Measurements from ENCODE around the gene NKX2-2.

The NKX2-2 gene

DNA sequence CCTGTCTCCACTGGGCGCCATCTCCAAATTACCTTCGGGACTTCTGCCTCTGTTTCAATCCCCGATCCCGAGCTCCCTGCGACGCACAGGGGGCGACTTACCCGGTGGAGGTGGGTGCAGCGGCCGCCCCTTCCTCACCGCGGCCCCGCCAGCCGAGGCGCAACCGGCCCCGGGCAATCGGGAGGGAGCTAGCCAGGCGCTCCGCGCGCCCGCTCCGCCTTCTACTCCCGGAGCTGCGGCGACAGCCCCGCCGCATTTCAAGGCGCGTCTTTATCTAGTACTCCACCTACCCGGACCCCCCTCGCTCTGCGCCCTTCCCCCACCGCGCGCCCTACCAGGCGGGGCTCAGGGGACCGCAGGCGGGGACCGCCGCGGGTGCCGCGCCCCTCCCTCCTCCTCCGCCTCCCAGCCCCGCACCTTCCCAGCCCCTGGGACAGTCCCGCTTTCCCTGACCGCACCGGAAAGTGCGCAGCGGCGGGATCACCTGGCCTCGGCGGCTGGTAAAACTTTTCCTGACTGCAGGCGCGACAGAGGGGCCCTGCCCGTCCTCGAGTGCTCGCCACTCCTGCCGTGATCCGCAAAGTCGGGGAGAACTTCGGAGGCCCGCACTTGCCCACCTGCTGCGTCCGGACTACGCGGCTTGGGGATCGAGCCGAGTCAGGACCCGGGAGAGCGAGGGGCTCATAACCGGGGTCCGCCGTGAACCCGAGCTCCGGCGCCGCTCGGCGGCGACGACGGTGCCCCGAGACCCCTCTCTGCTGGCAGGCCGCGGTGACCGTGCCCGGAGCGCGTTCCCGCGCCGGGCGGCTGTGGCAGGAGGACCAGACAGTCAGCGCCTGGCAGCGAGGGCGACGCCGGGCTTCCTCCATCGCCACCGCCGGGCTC is 8.0 kb upstream of the NKX2-2 start:
- no peak for DNase-seq (ENCODE audit: extremely low read depth, low read depth)
- TF ChIP-seq, protein P1, sequence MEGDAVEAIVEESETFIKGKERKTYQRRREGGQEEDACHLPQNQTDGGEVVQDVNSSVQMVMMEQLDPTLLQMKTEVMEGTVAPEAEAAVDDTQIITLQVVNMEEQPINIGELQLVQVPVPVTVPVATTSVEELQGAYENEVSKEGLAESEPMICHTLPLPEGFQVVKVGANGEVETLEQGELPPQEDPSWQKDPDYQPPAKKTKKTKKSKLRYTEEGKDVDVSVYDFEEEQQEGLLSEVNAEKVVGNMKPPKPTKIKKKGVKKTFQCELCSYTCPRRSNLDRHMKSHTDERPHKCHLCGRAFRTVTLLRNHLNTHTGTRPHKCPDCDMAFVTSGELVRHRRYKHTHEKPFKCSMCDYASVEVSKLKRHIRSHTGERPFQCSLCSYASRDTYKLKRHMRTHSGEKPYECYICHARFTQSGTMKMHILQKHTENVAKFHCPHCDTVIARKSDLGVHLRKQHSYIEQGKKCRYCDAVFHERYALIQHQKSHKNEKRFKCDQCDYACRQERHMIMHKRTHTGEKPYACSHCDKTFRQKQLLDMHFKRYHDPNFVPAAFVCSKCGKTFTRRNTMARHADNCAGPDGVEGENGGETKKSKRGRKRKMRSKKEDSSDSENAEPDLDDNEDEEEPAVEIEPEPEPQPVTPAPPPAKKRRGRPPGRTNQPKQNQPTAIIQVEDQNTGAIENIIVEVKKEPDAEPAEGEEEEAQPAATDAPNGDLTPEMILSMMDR (IDR thresholded peaks at IDR 0.05; ENCODE audit: low read depth, low read length): no peak

DNA sequence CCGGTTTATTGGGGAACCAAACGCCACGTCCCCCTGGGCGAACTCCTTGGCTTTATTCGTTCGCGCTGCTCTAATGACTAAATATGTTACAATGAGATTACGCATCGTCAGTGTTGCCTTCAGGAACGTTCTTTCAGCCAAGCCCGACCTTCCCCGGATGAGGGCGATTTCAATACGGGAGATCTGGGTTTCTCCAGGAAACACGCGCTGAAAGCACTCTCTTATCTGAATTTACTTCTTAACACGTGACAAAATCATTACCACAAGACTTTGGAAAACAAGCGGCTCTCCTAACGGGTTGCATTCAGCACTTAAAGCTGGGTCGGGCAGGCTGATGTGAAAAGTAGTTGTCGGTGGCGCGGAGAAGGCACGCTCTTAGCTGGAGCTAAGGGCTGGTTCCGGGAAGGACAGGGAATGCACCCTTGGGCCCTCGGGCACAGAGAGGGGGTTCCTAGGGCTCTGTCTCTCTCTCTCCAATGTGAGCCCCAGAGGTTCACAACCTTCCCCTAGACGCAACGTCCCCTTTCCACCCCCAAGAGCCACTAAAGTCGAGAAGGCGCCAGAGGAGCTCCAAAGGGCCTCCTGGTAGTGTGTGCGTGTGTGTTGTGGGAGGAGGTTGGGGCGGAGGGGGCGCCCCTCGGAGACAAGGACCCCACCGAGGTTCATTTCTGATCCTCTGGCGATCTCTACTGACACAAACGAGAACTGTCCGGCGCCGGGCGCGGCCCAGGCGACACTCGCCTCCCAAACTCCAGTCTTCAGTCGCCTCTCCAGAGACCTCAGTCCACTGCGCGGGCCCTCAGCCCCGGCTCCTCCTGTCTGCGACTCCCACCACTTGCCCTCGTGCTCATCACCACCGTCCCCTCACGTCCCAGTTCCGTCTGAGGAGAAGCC is 7.1 kb upstream of the NKX2-2 start:
- TF ChIP-seq, protein P1 (IDR thresholded peaks at IDR 0.05; ENCODE audit: low read depth, low read length): no peak
- no peak for DNase-seq (ENCODE audit: extremely low read depth, low read depth)

DNA sequence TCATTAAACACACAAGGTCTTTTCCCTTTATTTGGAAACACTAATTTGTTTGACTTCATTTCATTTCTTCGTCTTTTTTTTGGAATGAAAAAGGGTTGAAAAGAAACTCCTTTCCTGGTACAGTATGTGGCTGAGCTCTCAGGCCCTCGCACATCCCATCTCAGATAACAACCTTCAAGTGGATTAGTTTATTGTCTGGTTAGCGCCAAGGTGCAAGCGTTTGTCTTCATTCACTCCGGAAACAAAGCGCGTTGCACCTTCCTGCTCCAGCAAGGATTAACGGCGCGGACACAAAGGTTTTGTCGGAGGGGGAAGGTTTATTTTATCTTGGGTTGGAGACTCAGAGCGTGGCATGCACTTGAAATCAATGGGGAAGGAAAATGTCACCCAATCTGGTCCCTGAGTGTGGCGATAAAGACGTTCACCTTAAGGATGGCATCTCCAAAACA is 5.3 kb upstream of the NKX2-2 start:
- DNase-seq (ENCODE audit: extremely low read depth, low read depth): no peak
- TF ChIP-seq, protein P1 (IDR thresholded peaks at IDR 0.05; ENCODE audit: low read depth, low read length): no peak

DNA sequence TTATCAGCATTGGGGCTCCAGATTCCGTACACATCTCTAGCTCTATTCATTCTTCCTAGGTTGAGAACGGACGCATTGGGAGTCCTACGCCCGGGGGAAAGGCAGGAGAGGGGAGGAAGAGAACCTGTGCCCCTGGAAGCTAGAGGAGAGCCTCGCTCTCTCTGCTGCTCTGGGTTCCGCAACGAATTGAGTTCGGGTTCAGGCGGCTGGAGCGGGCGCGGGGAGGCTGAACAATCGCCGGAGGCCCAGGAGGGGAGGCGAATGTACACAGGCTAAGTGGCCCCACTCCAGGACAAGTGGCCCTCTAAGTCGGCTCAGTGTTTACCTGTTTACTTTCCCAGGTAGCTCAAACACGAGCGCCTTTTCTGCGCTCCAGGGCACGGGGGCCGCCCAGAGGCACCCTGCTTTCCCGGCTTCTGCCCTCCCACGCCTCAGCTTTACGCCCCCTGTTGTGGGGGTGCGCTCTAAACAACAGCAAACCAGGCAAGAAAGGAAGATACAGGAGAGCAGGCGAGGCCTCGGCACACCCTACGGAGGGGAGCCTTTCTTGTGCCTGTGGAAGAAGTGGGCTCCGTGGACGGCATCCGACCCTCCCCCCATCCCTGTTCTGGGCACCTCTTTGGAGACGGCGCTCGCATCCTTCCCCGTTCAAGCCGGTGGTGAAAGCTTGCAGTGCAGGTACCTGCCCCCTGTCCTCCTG is 4.6 kb upstream of the NKX2-2 start:
- DNase-seq (ENCODE audit: extremely low read depth, low read depth): no peak
- TF ChIP-seq, protein P1 (IDR thresholded peaks at IDR 0.05; ENCODE audit: low read depth, low read length): no peak

DNA sequence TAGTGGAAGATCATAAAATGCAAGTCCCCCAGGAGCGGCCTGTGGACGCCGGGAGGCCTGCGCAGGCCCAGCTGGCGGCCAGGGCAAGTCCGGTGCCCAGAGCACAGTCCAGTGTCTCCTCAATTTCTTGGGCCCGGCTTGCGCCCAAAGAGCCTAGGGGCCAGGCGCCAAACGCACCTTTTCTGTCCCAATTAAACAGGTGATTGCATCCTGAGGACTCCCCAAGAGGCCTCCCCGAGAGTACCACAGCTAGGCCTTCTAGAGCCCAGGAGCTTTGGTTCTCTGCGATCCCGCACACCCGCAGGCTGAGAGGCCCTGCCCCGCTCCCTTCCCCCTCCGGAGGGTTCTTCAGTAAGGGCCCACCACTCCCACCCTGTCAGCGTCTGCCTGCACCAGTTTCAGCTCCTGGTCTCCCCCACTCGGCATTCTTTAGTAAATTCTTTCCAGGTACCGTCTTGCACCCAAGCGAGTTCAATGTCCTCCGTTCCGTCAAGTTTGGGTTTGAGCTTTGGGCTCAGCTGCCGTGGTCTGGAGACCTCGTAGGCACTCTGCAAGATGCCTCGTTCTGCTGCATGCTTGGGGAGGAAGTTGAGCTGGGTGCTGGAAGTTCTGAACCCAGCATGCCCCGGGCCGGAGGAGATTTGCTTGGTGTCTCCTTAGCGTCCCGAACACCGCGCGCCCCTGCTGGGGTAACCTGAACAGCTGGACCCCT is 3.9 kb upstream of the NKX2-2 start:
- TF ChIP-seq, protein P1 (IDR thresholded peaks at IDR 0.05; ENCODE audit: low read depth, low read length): no peak
- DNase-seq (ENCODE audit: extremely low read depth, low read depth): no peak

DNA sequence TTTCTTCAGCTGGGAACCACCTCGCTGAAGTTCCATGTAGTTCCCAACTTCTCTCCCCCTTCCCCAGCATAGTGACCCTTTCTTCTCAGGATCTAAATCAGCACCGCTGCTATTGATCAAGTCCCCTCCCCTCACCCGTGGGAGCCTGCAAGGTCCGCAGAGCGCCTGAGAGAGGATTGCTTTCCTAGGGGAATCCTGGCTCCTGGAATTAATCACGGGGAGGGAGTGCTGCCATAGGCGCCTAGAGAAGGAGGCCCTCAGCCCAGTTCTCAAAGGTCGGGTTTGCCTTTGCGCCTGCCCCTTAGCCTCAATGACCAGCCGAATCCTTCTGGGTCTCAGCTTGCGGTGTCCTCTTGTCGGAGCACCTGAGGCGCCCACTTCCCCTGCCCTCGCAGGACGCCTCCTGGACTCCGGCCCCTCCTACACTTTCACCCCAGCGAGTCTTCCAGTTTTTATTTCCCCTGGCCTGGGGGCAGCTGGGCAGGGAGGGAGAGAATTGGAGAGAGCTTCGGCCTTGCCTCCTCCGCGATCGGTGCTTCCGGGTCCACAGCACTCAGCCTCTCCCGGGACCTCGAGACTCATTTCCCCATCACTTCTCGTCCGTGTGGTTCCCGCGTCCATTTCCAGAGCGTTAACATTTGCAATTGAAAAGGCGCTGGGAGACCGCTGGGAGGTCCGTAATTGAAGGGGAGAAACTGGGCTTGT is 3.1 kb upstream of the NKX2-2 start:
- TF ChIP-seq, protein P1 (IDR thresholded peaks at IDR 0.05; ENCODE audit: low read depth, low read length): no peak
- DNase-seq (ENCODE audit: extremely low read depth, low read depth): no peak
